Measurements from ENCODE around the gene AGFG1.

The AGFG1 gene, protein sequence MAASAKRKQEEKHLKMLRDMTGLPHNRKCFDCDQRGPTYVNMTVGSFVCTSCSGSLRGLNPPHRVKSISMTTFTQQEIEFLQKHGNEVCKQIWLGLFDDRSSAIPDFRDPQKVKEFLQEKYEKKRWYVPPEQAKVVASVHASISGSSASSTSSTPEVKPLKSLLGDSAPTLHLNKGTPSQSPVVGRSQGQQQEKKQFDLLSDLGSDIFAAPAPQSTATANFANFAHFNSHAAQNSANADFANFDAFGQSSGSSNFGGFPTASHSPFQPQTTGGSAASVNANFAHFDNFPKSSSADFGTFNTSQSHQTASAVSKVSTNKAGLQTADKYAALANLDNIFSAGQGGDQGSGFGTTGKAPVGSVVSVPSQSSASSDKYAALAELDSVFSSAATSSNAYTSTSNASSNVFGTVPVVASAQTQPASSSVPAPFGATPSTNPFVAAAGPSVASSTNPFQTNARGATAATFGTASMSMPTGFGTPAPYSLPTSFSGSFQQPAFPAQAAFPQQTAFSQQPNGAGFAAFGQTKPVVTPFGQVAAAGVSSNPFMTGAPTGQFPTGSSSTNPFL

DNA sequence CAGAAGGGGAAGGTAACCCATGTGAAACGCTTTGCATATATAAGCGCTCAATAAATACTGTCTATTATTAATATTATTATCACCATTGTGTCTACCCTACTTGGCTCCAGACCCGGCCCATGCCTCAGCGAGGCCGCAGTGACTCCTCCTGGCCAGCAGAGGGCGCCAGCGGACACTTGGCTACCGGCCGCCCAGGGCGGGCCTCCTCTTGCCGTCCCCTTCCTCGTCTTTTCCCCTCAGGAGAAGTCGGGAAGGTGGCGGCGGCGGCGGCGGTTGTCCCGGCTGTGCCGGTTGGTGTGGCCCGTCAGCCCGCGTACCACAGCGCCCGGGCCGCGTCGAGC is at the start of gene AGFG1:
Gene AGFG1 (plus strand): TSS at position 233 of the 341 bp plus-strand sequence. CDS start 266 bp downstream, outside the sequence.
- peak; percentile 85 for DNase-seq (ENCODE audit: low read depth)

DNA sequence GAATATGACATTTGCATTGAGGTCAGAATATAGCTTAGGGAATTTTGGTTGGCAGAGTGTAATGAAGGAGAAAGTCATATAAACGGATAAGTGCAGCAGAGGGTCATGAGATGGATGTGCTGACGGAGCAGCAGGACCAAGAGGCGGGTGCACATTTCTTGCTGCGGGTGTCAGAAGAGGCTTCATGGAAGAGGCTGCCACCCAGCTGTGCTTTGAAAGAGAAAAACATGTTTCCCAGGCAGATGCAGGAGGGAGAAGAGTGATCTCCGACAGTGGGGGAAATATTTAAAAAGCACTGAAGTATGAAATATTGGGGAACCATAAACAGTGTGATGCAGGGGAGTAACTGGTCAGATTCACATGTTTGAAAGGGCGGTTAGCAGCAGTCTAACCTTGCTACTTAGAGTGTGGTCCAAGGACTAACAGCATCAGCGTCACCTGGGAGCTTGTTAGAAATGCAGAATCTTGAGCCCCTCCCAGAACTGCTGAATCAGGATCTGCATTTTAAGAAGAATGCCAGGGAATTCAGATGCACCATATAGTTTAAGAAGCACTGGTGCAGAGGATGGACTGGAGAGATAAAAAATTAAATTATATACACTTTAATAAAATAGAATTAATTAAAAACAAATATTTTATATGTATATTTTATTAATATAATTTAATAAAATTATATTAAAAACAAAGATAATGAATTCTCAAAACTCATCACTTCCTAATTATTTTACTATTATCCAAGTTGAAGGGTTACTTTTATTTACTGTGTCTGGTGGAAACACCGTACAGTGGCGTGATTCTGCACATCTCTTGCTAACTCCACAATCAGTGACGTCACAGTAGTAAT is 48.1 kb upstream of the AGFG1 start:
- H3K4me3 ChIP-seq (ENCODE audit: low read length) = no peak overlapping the region
- TF ChIP-seq, protein P1, sequence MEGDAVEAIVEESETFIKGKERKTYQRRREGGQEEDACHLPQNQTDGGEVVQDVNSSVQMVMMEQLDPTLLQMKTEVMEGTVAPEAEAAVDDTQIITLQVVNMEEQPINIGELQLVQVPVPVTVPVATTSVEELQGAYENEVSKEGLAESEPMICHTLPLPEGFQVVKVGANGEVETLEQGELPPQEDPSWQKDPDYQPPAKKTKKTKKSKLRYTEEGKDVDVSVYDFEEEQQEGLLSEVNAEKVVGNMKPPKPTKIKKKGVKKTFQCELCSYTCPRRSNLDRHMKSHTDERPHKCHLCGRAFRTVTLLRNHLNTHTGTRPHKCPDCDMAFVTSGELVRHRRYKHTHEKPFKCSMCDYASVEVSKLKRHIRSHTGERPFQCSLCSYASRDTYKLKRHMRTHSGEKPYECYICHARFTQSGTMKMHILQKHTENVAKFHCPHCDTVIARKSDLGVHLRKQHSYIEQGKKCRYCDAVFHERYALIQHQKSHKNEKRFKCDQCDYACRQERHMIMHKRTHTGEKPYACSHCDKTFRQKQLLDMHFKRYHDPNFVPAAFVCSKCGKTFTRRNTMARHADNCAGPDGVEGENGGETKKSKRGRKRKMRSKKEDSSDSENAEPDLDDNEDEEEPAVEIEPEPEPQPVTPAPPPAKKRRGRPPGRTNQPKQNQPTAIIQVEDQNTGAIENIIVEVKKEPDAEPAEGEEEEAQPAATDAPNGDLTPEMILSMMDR (IDR thresholded peaks at IDR 0.05; ENCODE audit: insufficient read depth, low read depth, low read length, missing control alignments) = no peak
- DNase-seq (ENCODE audit: low read depth) = no peak

More for the DNA sequence above, at the start of gene AGFG1:
- H3K4me3 ChIP-seq (ENCODE audit: low read length) = peak within 1 kb of the TSS; percentile 76
- TF ChIP-seq, protein P1 (IDR thresholded peaks at IDR 0.05; ENCODE audit: insufficient read depth, low read depth, low read length, missing control alignments) = peak; percentile 96

DNA sequence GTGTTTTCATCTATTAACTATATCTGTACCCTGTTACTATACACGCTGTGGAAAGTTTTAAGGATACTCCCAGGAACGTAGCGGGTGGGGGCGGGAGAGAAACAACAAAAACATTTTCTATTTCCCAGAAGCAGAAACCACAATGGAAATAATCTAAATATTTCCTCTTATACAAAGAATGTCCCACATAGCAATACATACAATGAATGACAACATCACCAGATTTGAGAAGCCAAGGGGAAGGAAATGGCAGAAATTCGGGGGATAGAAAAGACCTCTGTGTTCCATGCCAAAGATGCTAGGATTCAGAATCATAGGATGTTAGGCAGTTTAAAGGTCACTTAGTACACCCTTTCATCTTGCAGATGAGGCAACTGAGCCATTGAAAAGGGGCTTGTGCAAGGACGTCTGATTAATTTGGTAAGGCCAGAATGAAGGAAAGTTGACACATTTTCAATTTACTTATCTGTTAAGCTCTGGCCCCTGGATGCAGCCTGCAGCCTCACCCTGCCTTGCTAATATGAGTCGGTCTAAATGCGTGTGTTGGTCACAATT is 43.1 kb upstream of the AGFG1 start:
- TF ChIP-seq, protein P1 (IDR thresholded peaks at IDR 0.05; ENCODE audit: insufficient read depth, low read depth, low read length, missing control alignments) = no peak
- no peak for DNase-seq (ENCODE audit: low read depth)
- no peak overlapping the region for H3K4me3 ChIP-seq (ENCODE audit: low read length)

DNA sequence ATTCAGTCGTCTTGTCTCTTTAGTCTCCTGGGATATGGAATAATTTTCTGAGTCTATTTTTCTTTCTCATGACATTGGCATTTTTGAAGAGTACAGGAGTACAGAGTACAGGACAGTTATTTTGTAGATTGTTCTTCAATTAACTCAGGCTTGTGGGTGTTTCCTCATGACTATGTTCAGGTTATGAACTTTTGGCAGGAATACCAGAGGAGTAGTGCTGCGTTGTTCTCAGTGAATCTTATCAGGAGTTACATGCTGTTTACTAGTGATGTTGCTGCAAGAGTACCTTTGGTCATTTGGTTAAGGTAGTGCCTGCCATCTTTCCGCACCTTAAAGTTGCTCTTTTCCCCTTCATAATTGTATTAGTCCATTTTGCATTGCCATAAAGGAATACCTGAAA is 41.3 kb upstream of the AGFG1 start:
- no peak for DNase-seq (ENCODE audit: low read depth)
- TF ChIP-seq, protein P1 (IDR thresholded peaks at IDR 0.05; ENCODE audit: insufficient read depth, low read depth, low read length, missing control alignments) = no peak

DNA sequence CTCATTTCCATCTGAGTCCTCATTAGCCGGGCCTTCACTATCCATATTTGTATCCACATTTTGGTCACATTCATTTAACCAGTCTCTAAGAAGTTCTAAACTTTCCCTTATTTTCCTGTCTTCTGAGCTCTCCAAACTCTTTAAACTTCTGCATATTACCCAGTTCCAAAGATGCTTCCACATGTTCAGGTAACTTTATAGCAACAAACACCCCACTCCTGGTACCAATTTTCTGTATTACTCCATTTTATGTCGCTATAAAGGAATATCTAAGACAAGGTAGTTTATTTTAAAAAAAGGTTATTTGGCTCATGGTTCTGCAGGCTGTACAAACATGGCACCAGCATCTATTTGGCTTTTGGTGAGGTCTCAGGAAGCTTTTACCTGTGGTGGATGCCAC is 38.8 kb upstream of the AGFG1 start:
- TF ChIP-seq, protein P1 (IDR thresholded peaks at IDR 0.05; ENCODE audit: insufficient read depth, low read depth, low read length, missing control alignments) = no peak

More for the DNA sequence above, 41.3 kb upstream of the AGFG1 start:
- no peak overlapping the region for H3K4me3 ChIP-seq (ENCODE audit: low read length)

DNA sequence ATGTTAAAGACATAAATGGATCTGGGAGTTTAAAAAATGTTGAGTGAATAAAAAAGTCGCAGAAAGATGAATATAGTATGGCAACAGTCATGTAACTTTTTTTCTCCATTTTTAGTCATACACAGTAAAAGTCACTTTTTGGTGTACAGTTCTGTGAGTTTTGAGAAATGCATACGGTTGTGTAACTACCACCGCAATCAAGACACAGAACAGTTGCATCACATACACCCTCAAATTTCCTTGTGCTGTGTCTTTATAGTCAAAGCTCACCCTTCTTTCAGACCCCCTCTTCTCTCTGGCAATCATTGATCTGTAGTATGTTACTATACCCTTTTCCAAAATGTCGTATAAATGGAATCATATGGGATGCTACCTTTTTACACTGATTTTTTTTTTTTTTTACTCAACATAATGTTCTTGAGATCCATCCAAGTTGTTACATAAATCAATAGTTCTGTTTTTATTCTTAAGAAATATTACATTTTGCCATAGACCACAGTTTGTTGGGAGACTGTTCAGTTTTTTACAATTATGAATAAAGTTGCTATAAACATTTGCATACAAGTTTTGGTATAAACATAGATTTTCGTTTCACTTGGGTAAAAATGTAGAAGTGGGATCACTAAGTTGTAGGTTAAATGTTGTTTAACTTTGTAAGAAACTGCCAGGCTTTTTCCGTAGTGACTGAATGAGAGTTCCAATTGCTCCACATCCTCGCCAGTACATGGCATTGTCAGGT is 35.4 kb upstream of the AGFG1 start:
- no peak overlapping the region for H3K4me3 ChIP-seq (ENCODE audit: low read length)
- TF ChIP-seq, protein P1 (IDR thresholded peaks at IDR 0.05; ENCODE audit: insufficient read depth, low read depth, low read length, missing control alignments) = no peak
- no peak for DNase-seq (ENCODE audit: low read depth)

More for the DNA sequence above, 38.8 kb upstream of the AGFG1 start:
- H3K4me3 ChIP-seq (ENCODE audit: low read length) = no peak overlapping the region
- DNase-seq (ENCODE audit: low read depth) = no peak

All from epithelial cell of esophagus (primary cell).